ENCODE results near the gene ZNF892. TPM values are rescaled to one million over a fixed set of nuclear protein-coding genes. Genes with fewer than 3 reads are reported as not detected.
"Not testable (repeated sequence)": the region's sequence is repeated elsewhere in the genome, so short reads cannot be mapped to it uniquely, and the experiment has no call there.

The ZNF892 gene
- polyA plus RNA-seq, 1 donor = 1.6 TPM

DNA sequence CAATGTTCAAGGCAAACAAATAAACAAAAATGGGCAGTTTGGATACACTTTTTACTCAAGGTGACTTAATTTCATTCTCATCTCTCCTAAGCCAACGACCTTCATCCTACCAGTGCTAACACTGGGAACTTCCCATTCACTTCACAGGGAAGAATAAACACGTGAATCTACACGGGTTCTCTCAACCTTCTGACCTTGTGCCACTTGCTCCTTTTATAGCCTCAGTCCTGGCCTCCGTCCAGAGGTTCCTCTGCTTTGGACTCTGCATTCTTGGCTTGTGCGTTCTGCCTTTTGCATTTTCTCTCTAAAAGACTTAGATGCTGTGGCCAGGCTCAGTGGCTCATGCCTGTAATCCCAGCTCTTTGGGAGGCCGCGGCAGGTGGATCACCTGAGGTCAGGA lies 27.9 kb upstream of the ZNF892 start:
- WGBS (ENCODE audit: insufficient coverage, low lambda C conversion rate) = no CpG with 5 or more reads among the region's 7 CpGs

DNA sequence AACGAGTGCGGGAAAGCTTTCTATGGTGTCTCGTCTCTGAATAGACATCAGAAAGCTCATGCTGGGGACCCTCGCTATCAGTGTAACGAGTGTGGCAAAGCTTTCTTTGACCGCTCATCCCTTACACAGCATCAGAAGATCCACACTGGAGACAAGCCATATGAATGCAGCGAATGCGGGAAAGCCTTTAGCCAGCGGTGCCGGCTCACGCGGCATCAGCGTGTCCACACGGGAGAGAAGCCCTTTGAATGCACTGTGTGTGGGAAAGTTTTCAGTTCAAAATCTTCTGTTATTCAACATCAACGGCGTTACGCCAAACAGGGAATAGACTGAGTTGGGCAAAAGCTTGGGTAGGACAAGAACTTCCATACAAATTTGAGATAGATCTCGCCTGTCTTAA lies 25.5 kb upstream of the ZNF892 start:
- Histone ChIP-seq H3K4me3 (ENCODE audit: low read length) (no peak overlapping the region), H3K27me3 (ENCODE audit: control insufficient read depth, insufficient read depth, low read length) (no peaks in the 10 kb centered on the region), H3K4me1 (ENCODE audit: control insufficient read depth, insufficient read depth, low read length) (no peaks in the 10 kb centered on the region), H3K27ac (ENCODE audit: low read length) (no peak overlapping the region), H3K9me3 (ENCODE audit: control insufficient read depth, low read depth, low read length) (peaks cover 8% of the 10 kb centered on the region), H3K36me3 (ENCODE audit: control insufficient read depth, insufficient read depth, low read length) (peaks cover 43% of the 10 kb centered on the region)
- DNase-seq = no peak
- no CpG with 5 or more reads among the region's 18 CpGs for WGBS (ENCODE audit: insufficient coverage, low lambda C conversion rate)

More for the DNA sequence above, 27.9 kb upstream of the ZNF892 start:
- Histone ChIP-seq H3K9me3 (ENCODE audit: control insufficient read depth, low read depth, low read length) (peaks cover 8% of the 10 kb centered on the region), H3K4me1 (ENCODE audit: control insufficient read depth, insufficient read depth, low read length) (no peaks in the 10 kb centered on the region), H3K27ac (ENCODE audit: low read length) (no peak overlapping the region), H3K4me3 (ENCODE audit: low read length) (no peak overlapping the region), H3K36me3 (ENCODE audit: control insufficient read depth, insufficient read depth, low read length) (peaks cover 49% of the 10 kb centered on the region), H3K27me3 (ENCODE audit: control insufficient read depth, insufficient read depth, low read length) (no peaks in the 10 kb centered on the region)
- no peak for DNase-seq

DNA sequence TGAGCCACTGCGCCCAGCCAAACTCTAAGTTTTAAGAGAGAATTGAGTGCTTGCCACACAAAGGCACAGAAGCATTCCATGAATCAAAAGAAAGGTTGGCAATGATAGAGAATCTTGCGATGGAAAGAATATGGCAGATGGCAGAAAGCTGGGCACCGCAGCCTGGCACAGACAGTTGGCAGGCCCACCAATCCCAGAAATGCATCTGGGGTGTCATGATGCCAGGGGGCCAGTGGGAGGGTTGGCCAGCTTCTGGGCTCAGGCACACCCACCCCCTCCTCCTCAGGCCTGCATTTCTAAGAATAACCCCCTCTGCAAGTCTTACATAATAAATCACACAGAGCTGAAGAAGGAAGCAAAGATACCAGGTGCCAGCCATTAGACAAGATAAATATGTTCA lies 22.1 kb upstream of the ZNF892 start:
- Histone ChIP-seq H3K9me3 (ENCODE audit: control insufficient read depth, low read depth, low read length) (peaks cover 8% of the 10 kb centered on the region), H3K4me1 (ENCODE audit: control insufficient read depth, insufficient read depth, low read length) (no peaks in the 10 kb centered on the region), H3K4me3 (ENCODE audit: low read length) (no peak overlapping the region), H3K27ac (ENCODE audit: low read length) (no peak overlapping the region), H3K36me3 (ENCODE audit: control insufficient read depth, insufficient read depth, low read length) (peaks cover 26% of the 10 kb centered on the region), H3K27me3 (ENCODE audit: control insufficient read depth, insufficient read depth, low read length) (no peaks in the 10 kb centered on the region)
- no peak for DNase-seq
- 100% methylated on average over 1 of the region's 3 CpGs for WGBS (ENCODE audit: insufficient coverage, low lambda C conversion rate)

DNA sequence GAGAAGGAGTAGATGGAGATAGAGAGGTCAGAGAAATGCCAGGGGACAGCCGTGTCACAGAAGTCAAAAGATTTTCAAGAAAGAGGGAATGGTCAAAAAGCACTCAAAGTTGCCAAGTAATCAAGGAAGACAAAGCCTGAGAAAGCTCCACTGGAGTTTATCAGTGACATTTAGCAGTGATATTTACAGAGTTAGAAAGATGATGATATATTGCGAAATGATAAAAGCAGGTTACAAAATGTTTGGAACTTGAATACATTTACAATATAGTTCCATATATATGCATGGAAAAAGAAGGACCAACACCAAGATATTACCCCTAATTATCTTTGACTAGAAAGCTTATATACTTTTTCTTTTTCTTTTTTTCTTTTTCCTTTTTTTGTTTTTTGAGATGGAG lies 21.3 kb upstream of the ZNF892 start:
- DNase-seq = no peak
- H3K27me3 ChIP-seq (ENCODE audit: control insufficient read depth, insufficient read depth, low read length) = no peaks in the 10 kb centered on the region
- H3K27ac ChIP-seq (ENCODE audit: low read length) = no peak overlapping the region
- 100% methylated on average over 1 of the region's 2 CpGs for whole genome bisulfite sequencing (ENCODE audit: insufficient coverage, low lambda C conversion rate)
- H3K36me3 ChIP-seq (ENCODE audit: control insufficient read depth, insufficient read depth, low read length) = peaks cover 21% of the 10 kb centered on the region
- H3K9me3 ChIP-seq (ENCODE audit: control insufficient read depth, low read depth, low read length) = peaks cover 8% of the 10 kb centered on the region
- no peak overlapping the region for H3K4me3 ChIP-seq (ENCODE audit: low read length)
- no peaks in the 10 kb centered on the region for H3K4me1 ChIP-seq (ENCODE audit: control insufficient read depth, insufficient read depth, low read length)

DNA sequence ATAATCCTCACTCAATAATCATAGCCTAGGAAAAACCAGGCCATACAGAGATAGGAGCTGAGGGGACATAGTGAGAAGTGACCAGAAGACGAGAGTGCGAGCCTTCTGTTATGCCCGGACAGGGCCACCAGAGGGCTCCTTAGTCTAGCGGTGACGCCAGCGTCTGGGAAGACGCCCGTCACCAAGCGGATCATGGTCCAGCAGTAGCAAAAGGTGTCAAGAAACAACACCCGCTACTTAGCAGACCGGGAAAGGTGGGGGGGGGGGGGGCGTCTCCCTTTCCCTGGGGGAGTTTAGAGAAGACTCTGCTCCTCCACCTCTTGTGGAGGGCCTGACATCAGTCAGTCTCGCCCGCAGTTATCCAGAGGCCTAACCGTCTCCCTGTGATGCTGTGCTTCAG lies 14.4 kb upstream of the ZNF892 start:
- no CpG with 5 or more reads among the region's 15 CpGs for WGBS (ENCODE audit: insufficient coverage, low lambda C conversion rate)
- DNase-seq = peak in 1 of 2 donors; percentile 12

DNA sequence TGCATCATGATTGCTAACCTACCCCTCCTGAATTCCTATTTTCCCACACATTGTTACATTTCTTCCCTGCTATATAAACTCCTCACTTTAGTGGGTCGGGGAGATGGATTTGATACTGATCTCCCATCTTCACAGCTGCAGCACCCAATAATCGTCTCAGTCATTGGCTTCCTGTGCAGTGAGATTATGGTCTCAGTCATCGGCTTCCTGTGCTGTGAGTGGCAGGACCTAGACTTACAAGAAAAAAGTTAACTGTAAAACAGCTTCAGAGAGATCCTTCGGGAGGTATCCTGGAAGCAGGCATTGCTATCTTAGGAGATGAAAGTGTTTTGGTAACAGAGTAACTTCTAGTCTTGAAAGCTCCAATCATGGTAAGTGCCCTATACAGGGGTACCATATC lies 3.4 kb upstream of the ZNF892 start:
- WGBS (ENCODE audit: insufficient coverage, low lambda C conversion rate) = 100% methylated on average over 1 of the region's 4 CpGs
- DNase-seq = no peak
- Histone ChIP-seq H3K9me3 (ENCODE audit: control insufficient read depth, low read depth, low read length) (peaks cover under 1% of the 10 kb centered on the region), H3K27ac (ENCODE audit: low read length) (no peak overlapping the region), H3K36me3 (ENCODE audit: control insufficient read depth, insufficient read depth, low read length) (peaks cover 3% of the 10 kb centered on the region), H3K4me1 (ENCODE audit: control insufficient read depth, insufficient read depth, low read length) (peaks cover 2% of the 10 kb centered on the region), H3K4me3 (ENCODE audit: low read length) (no peak overlapping the region), H3K27me3 (ENCODE audit: control insufficient read depth, insufficient read depth, low read length) (no peaks in the 10 kb centered on the region)

More for the DNA sequence above, 14.4 kb upstream of the ZNF892 start:
- not testable (repeated sequence) for H3K27me3 ChIP-seq (ENCODE audit: control insufficient read depth, insufficient read depth, low read length); H3K9me3 ChIP-seq (ENCODE audit: control insufficient read depth, low read depth, low read length); H3K36me3 ChIP-seq (ENCODE audit: control insufficient read depth, insufficient read depth, low read length); H3K27ac ChIP-seq (ENCODE audit: low read length); H3K4me1 ChIP-seq (ENCODE audit: control insufficient read depth, insufficient read depth, low read length); H3K4me3 ChIP-seq (ENCODE audit: low read length)

DNA sequence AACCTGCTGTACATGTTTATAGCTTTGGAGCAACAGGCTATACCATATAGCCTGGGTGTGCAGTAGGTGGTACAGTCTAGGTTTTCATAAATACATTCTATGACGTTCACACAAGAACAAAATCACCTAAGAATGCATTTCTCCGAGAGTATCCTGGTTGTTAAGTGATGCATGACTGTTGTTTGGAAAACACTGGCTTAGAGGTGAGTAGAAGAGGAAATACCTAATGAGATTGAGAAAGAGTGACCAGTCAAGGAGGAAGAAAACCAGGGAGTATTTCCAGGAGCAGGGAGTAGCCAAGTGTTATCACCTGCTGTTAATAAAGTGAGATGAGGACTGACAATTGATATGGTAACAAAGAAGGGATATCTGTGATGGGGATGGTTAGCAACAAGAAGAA lies 2.9 kb upstream of the ZNF892 start:
- no peaks in the 10 kb centered on the region for H3K27me3 ChIP-seq (ENCODE audit: control insufficient read depth, insufficient read depth, low read length)
- no peak for DNase-seq
- H3K4me3 ChIP-seq (ENCODE audit: low read length) = no peak overlapping the region
- peaks cover 2% of the 10 kb centered on the region for H3K4me1 ChIP-seq (ENCODE audit: control insufficient read depth, insufficient read depth, low read length)
- no peak overlapping the region for H3K27ac ChIP-seq (ENCODE audit: low read length)
- peaks cover 3% of the 10 kb centered on the region for H3K36me3 ChIP-seq (ENCODE audit: control insufficient read depth, insufficient read depth, low read length)
- no CpG with 5 or more reads among the region's 2 CpGs for WGBS (ENCODE audit: insufficient coverage, low lambda C conversion rate)
- H3K9me3 ChIP-seq (ENCODE audit: control insufficient read depth, low read depth, low read length) = peaks cover 4% of the 10 kb centered on the region

DNA sequence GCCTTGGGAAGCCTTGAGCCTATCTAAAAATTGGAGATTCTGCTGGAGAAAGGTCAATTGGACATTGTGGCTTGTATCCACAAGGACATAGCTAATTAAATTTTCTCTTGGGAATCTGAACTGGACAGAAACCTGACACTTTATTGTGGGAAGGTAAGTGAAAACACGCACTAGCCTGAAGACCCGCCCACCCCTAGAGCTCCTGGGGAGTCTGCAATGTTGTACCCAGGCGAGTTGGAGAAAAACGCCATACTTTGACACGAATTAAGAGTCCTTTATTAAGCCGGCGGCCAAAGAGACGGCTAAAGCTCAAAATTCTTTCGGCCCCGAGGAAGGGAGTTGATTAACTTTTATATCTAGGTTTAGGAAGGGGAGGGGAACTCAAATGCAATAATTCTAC lies 1.2 kb upstream of the ZNF892 start:
- H3K9me3 ChIP-seq (ENCODE audit: control insufficient read depth, low read depth, low read length) = peaks cover 4% of the 10 kb centered on the region
- peaks cover 2% of the 10 kb centered on the region for H3K4me1 ChIP-seq (ENCODE audit: control insufficient read depth, insufficient read depth, low read length)
- WGBS (ENCODE audit: insufficient coverage, low lambda C conversion rate) = no CpG with 5 or more reads among the region's 10 CpGs
- no peaks in the 10 kb centered on the region for H3K27me3 ChIP-seq (ENCODE audit: control insufficient read depth, insufficient read depth, low read length)
- peak overlapping the region; percentile 79 for H3K4me3 ChIP-seq (ENCODE audit: low read length)
- no peak overlapping the region for H3K27ac ChIP-seq (ENCODE audit: low read length)
- H3K36me3 ChIP-seq (ENCODE audit: control insufficient read depth, insufficient read depth, low read length) = peaks cover 5% of the 10 kb centered on the region
- DNase-seq = no peak

DNA sequence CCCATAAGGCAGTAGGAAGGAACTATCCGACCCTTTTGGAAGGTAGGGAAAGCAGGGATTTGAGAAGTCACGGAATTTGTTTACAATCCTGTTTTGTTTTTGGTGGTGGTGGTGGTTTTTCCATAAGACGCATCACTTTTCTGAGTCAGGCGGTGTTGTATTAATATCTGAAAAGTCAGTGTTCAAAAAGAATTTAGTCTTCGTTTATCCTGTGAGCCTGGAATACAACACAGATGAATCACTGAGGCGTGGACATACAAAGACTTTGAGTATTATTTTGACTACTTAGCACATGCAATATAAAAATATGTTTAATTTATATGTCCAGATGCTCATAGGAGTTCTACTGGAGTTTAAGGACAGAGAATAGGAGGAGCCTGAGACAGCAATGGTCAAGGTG lies 785 bp downstream of the ZNF892 start:
- H3K9me3 ChIP-seq (ENCODE audit: control insufficient read depth, low read depth, low read length) = peaks cover 13% of the 10 kb centered on the region
- no peaks in the 10 kb centered on the region for H3K27me3 ChIP-seq (ENCODE audit: control insufficient read depth, insufficient read depth, low read length)
- H3K4me1 ChIP-seq (ENCODE audit: control insufficient read depth, insufficient read depth, low read length) = peaks cover 2% of the 10 kb centered on the region
- no peak overlapping the region for H3K27ac ChIP-seq (ENCODE audit: low read length)
- DNase-seq = no peak
- peak overlapping the region; percentile 79 for H3K4me3 ChIP-seq (ENCODE audit: low read length)
- 100% methylated on average over 2 of the region's 6 CpGs for WGBS (ENCODE audit: insufficient coverage, low lambda C conversion rate)
- H3K36me3 ChIP-seq (ENCODE audit: control insufficient read depth, insufficient read depth, low read length) = peaks cover 22% of the 10 kb centered on the region

DNA sequence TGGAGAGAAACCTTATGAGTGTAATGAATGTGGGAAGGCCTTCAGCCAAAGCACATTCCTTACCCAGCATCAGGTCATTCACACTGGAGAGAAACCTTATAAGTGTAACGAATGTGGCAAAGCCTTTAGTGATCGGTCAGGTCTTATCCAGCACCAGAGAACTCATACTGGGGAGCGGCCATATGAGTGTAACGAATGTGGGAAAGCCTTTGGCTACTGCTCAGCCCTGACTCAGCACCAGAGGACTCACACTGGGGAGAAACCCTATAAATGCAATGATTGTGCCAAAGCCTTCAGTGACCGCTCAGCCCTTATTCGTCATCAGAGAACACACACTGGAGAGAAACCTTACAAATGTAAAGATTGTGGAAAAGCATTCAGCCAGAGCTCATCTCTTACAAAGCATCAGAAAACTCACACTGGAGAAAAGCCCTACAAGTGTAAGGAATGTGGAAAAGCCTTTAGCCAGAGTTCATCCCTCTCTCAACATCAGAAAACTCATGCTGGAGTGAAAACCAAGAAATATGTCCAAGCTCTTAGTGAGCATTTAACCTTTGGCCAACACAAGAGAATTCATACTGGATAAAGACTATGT lies 7.8 kb downstream of the ZNF892 start:
- Histone ChIP-seq H3K9me3 (ENCODE audit: control insufficient read depth, low read depth, low read length) (peaks cover 33% of the 10 kb centered on the region), H3K27me3 (ENCODE audit: control insufficient read depth, insufficient read depth, low read length) (no peaks in the 10 kb centered on the region), H3K4me3 (ENCODE audit: low read length) (no peak overlapping the region), H3K4me1 (ENCODE audit: control insufficient read depth, insufficient read depth, low read length) (no peaks in the 10 kb centered on the region), H3K27ac (ENCODE audit: low read length) (no peak overlapping the region), H3K36me3 (ENCODE audit: control insufficient read depth, insufficient read depth, low read length) (peaks cover 34% of the 10 kb centered on the region)
- DNase-seq = no peak
- no CpG with 5 or more reads among the region's 6 CpGs for WGBS (ENCODE audit: insufficient coverage, low lambda C conversion rate)

DNA sequence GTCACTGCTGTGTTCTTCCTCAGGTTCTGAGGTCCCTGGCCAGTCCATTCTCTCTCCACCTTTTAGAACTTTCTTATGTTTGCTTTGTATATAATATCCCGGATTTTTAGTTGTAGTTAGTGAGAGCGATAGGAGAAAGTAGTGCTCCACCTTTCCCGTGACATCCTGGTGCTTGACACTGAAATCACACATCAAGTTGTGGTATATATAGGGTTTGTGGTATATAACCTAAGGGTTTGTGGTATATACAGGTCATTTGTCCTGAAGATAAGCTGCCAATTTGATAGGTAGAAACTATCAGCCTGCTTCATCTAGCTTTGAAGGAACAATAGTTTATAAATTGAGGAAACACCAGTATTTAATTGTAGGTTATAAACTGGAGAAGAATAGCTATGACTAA lies 13.1 kb downstream of the ZNF892 start:
- peaks cover 35% of the 10 kb centered on the region for H3K9me3 ChIP-seq (ENCODE audit: control insufficient read depth, low read depth, low read length)

More for the DNA sequence above, 13.1 kb downstream of the ZNF892 start:
- DNase-seq = no peak
- WGBS (ENCODE audit: insufficient coverage, low lambda C conversion rate) = no CpG with 5 or more reads among the region's 3 CpGs
- no peak overlapping the region for H3K27ac ChIP-seq (ENCODE audit: low read length)
- no peaks in the 10 kb centered on the region for H3K36me3 ChIP-seq (ENCODE audit: control insufficient read depth, insufficient read depth, low read length)
- no peaks in the 10 kb centered on the region for H3K4me1 ChIP-seq (ENCODE audit: control insufficient read depth, insufficient read depth, low read length)
- H3K4me3 ChIP-seq (ENCODE audit: low read length) = no peak overlapping the region
- H3K27me3 ChIP-seq (ENCODE audit: control insufficient read depth, insufficient read depth, low read length) = no peaks in the 10 kb centered on the region
